HEK293T (cell line): ENCODE results near the gene KRT7.

Experiments
- ARNT ChIP-seq: fragments of 450-650 bp; IDR thresholded peaks from 2 replicates; pipeline ENCODE4 v1.6.1; 2017; ENCODE audit warnings: mild to moderate bottlenecking
- BHLHE40 ChIP-seq: fragments of 450-650 bp; IDR thresholded peaks from 2 replicates; pipeline ENCODE4 v1.6.1; 2016; ENCODE audit warnings: mild to moderate bottlenecking, moderate library complexity, borderline replicate concordance
- CTBP1 ChIP-seq: fragments of 450-650 bp; IDR thresholded peaks from 2 replicates; pipeline ENCODE4 v1.6.1; 2016; ENCODE audit warnings: borderline replicate concordance
- FOXK2 ChIP-seq: fragments of 450-650 bp; IDR thresholded peaks from 2 replicates; pipeline ENCODE4 v1.6.1; 2016; ENCODE audit warnings: mild to moderate bottlenecking
- HDGF ChIP-seq: fragments of 450-650 bp; IDR thresholded peaks from 2 replicates; pipeline ENCODE4 v1.6.1; 2017; ENCODE audit warnings: antibody characterized with exemption, borderline replicate concordance
- SP1 ChIP-seq: fragments of 450-650 bp; IDR thresholded peaks from 2 replicates; pipeline ENCODE4 v1.6.1; 2017

- no peak for TF ChIP-seq SP1
- no peak for TF ChIP-seq ARNT
- TF ChIP-seq FOXK2 = no peak
- no peak for TF ChIP-seq CTBP1
- TF ChIP-seq HDGF = no peak
- no peak for TF ChIP-seq BHLHE40
Observed at GRCh38 chr12:52262286-52262685, 29.2 kb downstream of the KRT7 start.
